GM12878 (cell line): ENCODE results near the gene TMEM250. TPM values are rescaled to one million over a fixed set of nuclear protein-coding genes. Genes with fewer than 3 reads are reported as not detected.

Source experiments
- ATF2 ChIP-seq: IDR thresholded peaks from 2 replicates; pipeline ENCODE4 v1.6.1; 2012; ENCODE audit warnings: low read length, inconsistent platforms
- ATF3 ChIP-seq: IDR thresholded peaks from 2 replicates; pipeline ENCODE4 v1.6.1; 2011; ENCODE audit warnings: low read depth, mild to moderate bottlenecking, low read length, moderate library complexity, borderline replicate concordance; ENCODE audit errors: extremely low read depth
- BCL3 ChIP-seq: IDR thresholded peaks from 2 replicates; pipeline ENCODE4 v1.6.1; 2011; ENCODE audit warnings: borderline replicate concordance, low read depth, mild to moderate bottlenecking, moderate library complexity, low read length; ENCODE audit not compliant: insufficient read depth, poor library complexity, severe bottlenecking
- CHD2 ChIP-seq: IDR thresholded peaks from 2 replicates; pipeline ENCODE4 v1.6.1; 2011; ENCODE audit warnings: low read depth, low read length, improper control_type of control experiment, borderline replicate concordance
- CUX1 ChIP-seq: IDR thresholded peaks from 2 replicates; pipeline ENCODE4 v1.6.1; 2012; ENCODE audit warnings: improper control_type of control experiment, low read depth, low read length; ENCODE audit not compliant: insufficient replicate concordance
- ESRRA ChIP-seq: IDR thresholded peaks from 2 replicates; pipeline ENCODE4 v1.6.1; 2012; ENCODE audit warnings: mild to moderate bottlenecking, low read length, improper control_type of control experiment
- HCFC1 ChIP-seq: fragments of 150-350 bp; IDR thresholded peaks from 2 replicates; pipeline ENCODE4 v1.6.1; 2014; ENCODE audit warnings: low read length
- MEF2B ChIP-seq: fragments of 450-650 bp; IDR thresholded peaks from 2 replicates; pipeline ENCODE4 v1.6.1; 2018; ENCODE audit warnings: mild to moderate bottlenecking, moderate library complexity; ENCODE audit not compliant: partially characterized antibody, poor library complexity, severe bottlenecking
- MXI1 ChIP-seq: fragments of 150-350 bp; IDR thresholded peaks from 2 replicates; pipeline ENCODE4 v1.6.1; 2011; ENCODE audit warnings: low read depth, mild to moderate bottlenecking, inconsistent platforms, low read length, improper control_type of control experiment
- NBN ChIP-seq: fragments of 450-650 bp; IDR thresholded peaks from 2 replicates; pipeline ENCODE4 v1.6.1; 2016
- NFXL1 ChIP-seq: fragments of 450-650 bp; IDR thresholded peaks from 2 replicates; pipeline ENCODE4 v1.6.1; 2017; ENCODE audit warnings: antibody characterized with exemption, mild to moderate bottlenecking, borderline replicate concordance
- POLR2AphosphoS5 ChIP-seq: IDR thresholded peaks from 2 replicates; pipeline ENCODE4 v1.6.1; 2011; ENCODE audit warnings: mild to moderate bottlenecking, low read length, inconsistent platforms
- RAD51 ChIP-seq: fragments of 450-650 bp; IDR thresholded peaks from 2 replicates; pipeline ENCODE4 v1.6.1; 2016; ENCODE audit warnings: moderate library complexity, mild to moderate bottlenecking, inconsistent platforms
- RBBP5 ChIP-seq: fragments of 200-600 bp; sonication (generic); conservative IDR thresholded peaks from 2 replicates; pipeline ENCODE4 v1.6.1; 2016
- SREBF1 ChIP-seq: IDR thresholded peaks from 2 replicates; pipeline ENCODE4 v1.6.1; 2012; ENCODE audit warnings: mild to moderate bottlenecking, low read length
- STAT3 ChIP-seq: IDR thresholded peaks from 2 replicates; pipeline ENCODE4 v1.6.1; 2011; ENCODE audit warnings: low read depth, low read length, improper control_type of control experiment
- USF1 ChIP-seq: IDR thresholded peaks from 2 replicates; pipeline ENCODE4 v1.6.1; 2011; ENCODE audit warnings: borderline replicate concordance, low read depth, mild to moderate bottlenecking, moderate library complexity, mixed read lengths, low read length; ENCODE audit not compliant: insufficient read depth; ENCODE audit errors: extremely low read length
- USF2 ChIP-seq: IDR thresholded peaks from 2 replicates; pipeline ENCODE4 v1.6.1; 2011; ENCODE audit warnings: low read depth, low read length, improper control_type of control experiment, borderline replicate concordance
- ZNF217 ChIP-seq: fragments of 450-650 bp; IDR thresholded peaks from 2 replicates; pipeline ENCODE4 v1.6.1; 2017; ENCODE audit warnings: antibody characterized with exemption, mild to moderate bottlenecking
- ZNF384 ChIP-seq: IDR thresholded peaks from 2 replicates; pipeline ENCODE4 v1.6.1; 2012; ENCODE audit warnings: low read depth, mild to moderate bottlenecking, low read length, improper control_type of control experiment, borderline replicate concordance
- polyA plus RNA-seq, 11 experiments: library from polyadenylated mRNA; depleted of rRNA in 4 of 11; unstranded in 6 of 11; stranded (reverse) in 5 of 11; fragments of >200 nt; fragmentation: Nextera tagmentation in 4 of 11; fragmentation: Illumina TruSeq in 1 of 11; extraction: Ambion mirVana in 4 of 11; extraction: Trizol in 1 of 11; gene quantifications; 1 replicate in 1 of 11; 2 replicates in 10 of 11; pipeline versions ENCODE4 v1.2.1 to v1.2.3, GENCODE V29; 2011 to 2016; ENCODE audit warnings: inconsistent platforms in 2 of 11, missing spikeins in 2 of 11, low read depth in 1 of 11
- total RNA-seq, 4 experiments: library from RNA; depleted of rRNA in 3 of 4; stranded (reverse); fragments of >200 nt in 3 of 4; fragmentation: Illumina TruSeq in 1 of 4; extraction: Trizol in 1 of 4; gene quantifications; 2 replicates each; pipeline versions ENCODE4 v1.2.1 to v1.2.3, GENCODE V29; 2013 to 2021

Gene TMEM250
- total and polyA plus RNA-seq, 10 of the 15 experiments (the other 5 are each of a cell fraction or from before 2014, with no cell fraction given): 0.39 to 39.9 (median 8.5) TPM

GRCh38 chr9:136109351-136110081, 9.2 kb downstream of the TMEM250 start (continued):
- TF ChIP-seq POLR2AphosphoS5: peak; percentile 46; the same call in 1 of the 2 replicates
- peak; percentile 90 for TF ChIP-seq BCL3
- TF ChIP-seq USF1: no peak
- no peak for TF ChIP-seq NBN
- no peak for TF ChIP-seq ATF2
- no peak for TF ChIP-seq ATF3
- no peak for TF ChIP-seq HCFC1
- TF ChIP-seq USF2: no peak
- TF ChIP-seq MXI1: peak; percentile 92
- TF ChIP-seq RBBP5: no peak
- TF ChIP-seq RAD51: no peak
- no peak for TF ChIP-seq STAT3
- peak; percentile 88 for TF ChIP-seq CHD2
- TF ChIP-seq CUX1: peak; percentile 68
- TF ChIP-seq ZNF217: no peak
- no peak for TF ChIP-seq MEF2B
- 0 out of 2 replicates have a peak, but pooled peaks have one; percentile 29 for TF ChIP-seq NFXL1
- no peak for TF ChIP-seq ZNF384
- TF ChIP-seq ESRRA: no peak
- TF ChIP-seq SREBF1: no peak
